ENCODE data around the gene ATP1A1. TPM values are rescaled to one million over a fixed set of nuclear protein-coding genes. Genes with fewer than 3 reads are reported as not detected.

The ATP1A1 gene
- total RNA-seq, 1 donor from 2014 or later = 123 TPM

GRCh38 chr1:116420417-116421200, 47.6 kb downstream of the ATP1A1 start:
- DNase-seq (ENCODE audit: low read depth) (peak; percentile 67), FAIRE-seq (no peak)
- H3K27me3 ChIP-seq (ENCODE audit: control insufficient read depth, insufficient read depth, low read length) = no peaks in the 10 kb centered on the region
- TF ChIP-seq CTCF (IDR thresholded peaks at IDR 0.05; ENCODE audit: insufficient read depth, low read length, severe bottlenecking) = no peak
- no peaks in the 10 kb centered on the region for H3K36me3 ChIP-seq (ENCODE audit: control insufficient read depth, insufficient read depth, low read length)
- H3K4me3 ChIP-seq (ENCODE audit: low read depth, low read length) = no peak overlapping the region

- FAIRE-seq (no peak), DNase-seq (ENCODE audit: low read depth) (no peak)
- H3K27me3 ChIP-seq (ENCODE audit: control insufficient read depth, insufficient read depth, low read length) = no peaks in the 10 kb centered on the region
- no peaks in the 10 kb centered on the region for H3K36me3 ChIP-seq (ENCODE audit: control insufficient read depth, insufficient read depth, low read length)
- TF ChIP-seq CTCF (IDR thresholded peaks at IDR 0.05; ENCODE audit: insufficient read depth, low read length, severe bottlenecking) = no peak
- H3K4me3 ChIP-seq (ENCODE audit: low read depth, low read length) = no peak overlapping the region
Measured at GRCh38 chr1:116424438-116424837, 51.4 kb downstream of the ATP1A1 start.

- FAIRE-seq (no peak), DNase-seq (ENCODE audit: low read depth) (no peak)
- Histone ChIP-seq H3K36me3 (ENCODE audit: control insufficient read depth, insufficient read depth, low read length) (no peaks in the 10 kb centered on the region), H3K4me3 (ENCODE audit: low read depth, low read length) (no peak overlapping the region), H3K27me3 (ENCODE audit: control insufficient read depth, insufficient read depth, low read length) (no peaks in the 10 kb centered on the region)
- no peak for TF ChIP-seq CTCF (IDR thresholded peaks at IDR 0.05; ENCODE audit: insufficient read depth, low read length, severe bottlenecking)
Measured at GRCh38 chr1:116424863-116425262, 51.8 kb downstream of the ATP1A1 start.

- DNase-seq (ENCODE audit: low read depth) (no peak), FAIRE-seq (no peak)
- TF ChIP-seq CTCF (IDR thresholded peaks at IDR 0.05; ENCODE audit: insufficient read depth, low read length, severe bottlenecking) = no peak
- Histone ChIP-seq H3K4me3 (ENCODE audit: low read depth, low read length) (no peak overlapping the region), H3K27me3 (ENCODE audit: control insufficient read depth, insufficient read depth, low read length) (no peaks in the 10 kb centered on the region), H3K36me3 (ENCODE audit: control insufficient read depth, insufficient read depth, low read length) (no peaks in the 10 kb centered on the region)
Measured at GRCh38 chr1:116425987-116426386, 52.9 kb downstream of the ATP1A1 start.

- no peak for DNase-seq (ENCODE audit: low read depth)
- Histone ChIP-seq H3K36me3 (ENCODE audit: control insufficient read depth, insufficient read depth, low read length) (no peaks in the 10 kb centered on the region), H3K27me3 (ENCODE audit: control insufficient read depth, insufficient read depth, low read length) (no peaks in the 10 kb centered on the region), H3K4me3 (ENCODE audit: low read depth, low read length) (no peak overlapping the region)
- no peak for FAIRE-seq
- no peak for TF ChIP-seq CTCF (IDR thresholded peaks at IDR 0.05; ENCODE audit: insufficient read depth, low read length, severe bottlenecking)
Measured at GRCh38 chr1:116426401-116426800, 53.4 kb downstream of the ATP1A1 start.

GRCh38 chr1:116428576-116428975, 55.5 kb downstream of the ATP1A1 start:
- no peak for TF ChIP-seq CTCF (IDR thresholded peaks at IDR 0.05; ENCODE audit: insufficient read depth, low read length, severe bottlenecking)
- DNase-seq (ENCODE audit: low read depth) = no peak
- H3K36me3 ChIP-seq (ENCODE audit: control insufficient read depth, insufficient read depth, low read length) = no peaks in the 10 kb centered on the region
- peak; percentile 32 for FAIRE-seq
- H3K27me3 ChIP-seq (ENCODE audit: control insufficient read depth, insufficient read depth, low read length) = no peaks in the 10 kb centered on the region
- no peak overlapping the region for H3K4me3 ChIP-seq (ENCODE audit: low read depth, low read length)

Measured in bronchial epithelial cell (primary cell).